ENCODE data around the gene EEF1AKMT3. TPM values are rescaled to one million over a fixed set of nuclear protein-coding genes. Genes with fewer than 3 reads are reported as not detected.
A peak's percentile ranks its signal among the peaks of the same experiment; 100 is the strongest.

The EEF1AKMT3 gene
- total RNA-seq, 2 donors from 2014 or later = 1.9 to 3.6 TPM

GRCh38 chr12:57741413-57741789 is 31.0 kb upstream of the EEF1AKMT3 start:
- H3K9me3 ChIP-seq = no peaks in the 10 kb centered on the region
- TF ChIP-seq CTCF (IDR thresholded peaks at IDR 0.05) = no peak
- H3K4me1 ChIP-seq = peaks cover 0 to 46% of the 10 kb centered on the region in 2 donors
- H3K27me3 ChIP-seq = peaks cover 8 to 25% of the 10 kb centered on the region in 2 donors
- peaks cover under 1% of the 10 kb centered on the region for H3K36me3 ChIP-seq
- H3K27ac ChIP-seq = no peak overlapping the region
- no peak for DNase-seq (ENCODE audit: low spot score)
- peak overlapping the region in 1 of 2 donors; percentile 15 for H3K4me3 ChIP-seq

- no peak for TF ChIP-seq CTCF (IDR thresholded peaks at IDR 0.05)
Measured at GRCh38 chr12:57741844-57742738, 30.3 kb upstream of the EEF1AKMT3 start.

GRCh38 chr12:57743769-57744168 is 28.6 kb upstream of the EEF1AKMT3 start:
- no peak for DNase-seq (ENCODE audit: low spot score)
- Histone ChIP-seq H3K4me1 (peaks cover 0 to 22% of the 10 kb centered on the region in 2 donors), H3K9me3 (no peaks in the 10 kb centered on the region), H3K27ac (peak overlapping the region in 1 of 2 donors; percentile 95), H3K4me3 (no peak overlapping the region), H3K36me3 (peaks cover 24% of the 10 kb centered on the region), H3K27me3 (peaks cover 2 to 3% of the 10 kb centered on the region in 2 donors)
- TF ChIP-seq CTCF (IDR thresholded peaks at IDR 0.05) = no peak

More at GRCh38 chr12:57741844-57742738, 30.3 kb upstream of the EEF1AKMT3 start:
- peaks cover 0 to 39% of the 10 kb centered on the region in 2 donors for H3K4me1 ChIP-seq
- no peak for DNase-seq (ENCODE audit: low spot score)
- peaks cover 8 to 20% of the 10 kb centered on the region in 2 donors for H3K27me3 ChIP-seq
- peak overlapping the region in 1 of 2 donors; percentile 57 for H3K27ac ChIP-seq
- no peaks in the 10 kb centered on the region for H3K9me3 ChIP-seq
- H3K4me3 ChIP-seq = peak overlapping the region in 1 of 2 donors; percentile 15
- peaks cover 8% of the 10 kb centered on the region for H3K36me3 ChIP-seq

GRCh38 chr12:57744194-57744776 is 28.1 kb upstream of the EEF1AKMT3 start:
- no peak for TF ChIP-seq CTCF (IDR thresholded peaks at IDR 0.05)

DNA sequence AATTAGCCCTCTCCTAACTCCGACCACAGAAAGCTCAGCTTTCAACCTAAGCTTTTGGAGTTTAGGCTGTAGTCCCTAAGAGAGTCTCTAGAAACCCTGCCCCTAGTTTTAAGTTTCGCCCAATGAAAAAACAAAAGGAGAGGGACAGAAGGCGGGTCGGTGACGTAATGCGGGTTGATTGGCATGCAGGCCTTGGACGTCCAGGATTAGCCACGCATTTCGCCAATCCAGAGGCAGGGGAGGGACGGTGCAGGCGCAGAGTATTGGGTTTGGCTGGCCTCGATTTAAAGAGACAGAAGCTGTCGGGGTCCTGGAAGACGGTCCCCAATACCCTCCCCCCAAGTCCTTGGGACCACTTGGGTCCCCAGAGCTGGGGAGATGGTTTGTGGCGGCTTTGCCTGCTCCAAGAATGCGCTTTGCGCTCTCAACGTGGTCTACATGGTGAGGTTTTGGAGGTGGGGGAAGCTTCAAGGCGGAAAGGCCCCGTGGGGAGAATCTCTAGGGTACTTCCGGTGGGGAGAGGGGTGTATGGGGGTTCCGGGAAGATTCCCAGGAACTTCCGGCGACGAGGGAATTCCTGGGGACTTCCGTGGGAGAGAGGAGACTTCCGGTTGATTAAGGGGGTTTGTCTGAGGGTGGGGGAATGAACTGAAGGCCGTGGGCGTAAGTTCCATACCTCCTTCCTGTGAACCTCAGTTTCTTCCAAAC is 27.5 kb upstream of the EEF1AKMT3 start, which contains the start of gene TSPAN31:
Gene TSPAN31, plus strand, starts transcription at position 263 of the 708 bp plus-strand sequence. Its CDS starts 116 bp downstream, at position 379.
- Histone ChIP-seq H3K4me1 (peaks cover 0 to 18% of the 10 kb centered on the region in 2 donors), H3K27ac (peak within 1 kb of the TSS; percentile 95 to 97), H3K27me3 (no peaks in the 10 kb centered on the region), H3K36me3 (peaks cover 36% of the 10 kb centered on the region), H3K9me3 (no peaks in the 10 kb centered on the region), H3K4me3 (peak within 1 kb of the TSS; percentile 90 to 95)
- TF ChIP-seq CTCF (IDR thresholded peaks at IDR 0.05) = no peak
- DNase-seq (ENCODE audit: low spot score) = peak; percentile 99

More at GRCh38 chr12:57744194-57744776, 28.1 kb upstream of the EEF1AKMT3 start:
- peak; percentile 89 for DNase-seq (ENCODE audit: low spot score)
- Histone ChIP-seq H3K4me3 (peak overlapping the region; percentile 90 to 95), H3K4me1 (peaks cover 0 to 18% of the 10 kb centered on the region in 2 donors), H3K27ac (peak overlapping the region; percentile 95 to 97), H3K9me3 (no peaks in the 10 kb centered on the region), H3K27me3 (no peaks in the 10 kb centered on the region), H3K36me3 (peaks cover 30% of the 10 kb centered on the region)

Measured in right atrium auricular region (tissue), 2 donors.